NCI-H2081 (cell line): ENCODE results near the gene NLRC5.
"Not testable (repeated sequence)": the region's sequence is repeated elsewhere in the genome, so short reads cannot be mapped to it uniquely, and the experiment has no call there.

Experiments
- DNase-seq, 2 experiments: peaks; one replicate each; lab custom pipeline; 2025; lab: John Stamatoyannopoulos, UW

NLRC5 gene

DNA sequence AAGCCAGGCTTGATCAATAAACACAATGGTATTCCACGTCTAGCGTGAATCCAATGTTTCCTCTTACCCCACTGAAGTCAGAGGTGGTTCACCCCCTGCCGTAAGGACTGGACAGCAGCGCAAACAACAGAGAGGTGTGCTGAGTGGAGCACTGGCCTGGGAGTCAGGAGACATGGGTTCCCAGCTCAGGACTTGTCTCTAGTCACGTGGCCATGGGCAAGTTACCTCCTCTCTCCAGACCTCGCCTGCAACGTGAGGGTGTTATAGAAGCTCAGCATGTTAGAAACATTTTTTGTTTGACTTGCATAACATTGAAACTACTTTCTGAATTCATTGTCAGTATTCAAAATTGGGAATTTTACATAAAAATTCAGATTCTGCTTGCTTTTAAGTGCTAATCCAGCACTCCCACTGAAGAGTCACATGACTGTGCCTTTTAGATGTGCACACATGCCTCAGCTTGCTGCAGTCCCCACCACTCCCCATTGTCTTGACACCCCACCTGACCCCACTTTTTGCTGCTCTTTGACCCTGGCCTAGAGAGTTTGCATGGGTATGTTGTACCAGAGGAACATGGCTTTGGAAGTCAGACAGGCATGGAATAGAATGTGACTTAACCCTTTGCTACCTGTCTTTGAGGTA is 94.2 kb downstream of the NLRC5 start:
- no peak for DNase-seq

DNA sequence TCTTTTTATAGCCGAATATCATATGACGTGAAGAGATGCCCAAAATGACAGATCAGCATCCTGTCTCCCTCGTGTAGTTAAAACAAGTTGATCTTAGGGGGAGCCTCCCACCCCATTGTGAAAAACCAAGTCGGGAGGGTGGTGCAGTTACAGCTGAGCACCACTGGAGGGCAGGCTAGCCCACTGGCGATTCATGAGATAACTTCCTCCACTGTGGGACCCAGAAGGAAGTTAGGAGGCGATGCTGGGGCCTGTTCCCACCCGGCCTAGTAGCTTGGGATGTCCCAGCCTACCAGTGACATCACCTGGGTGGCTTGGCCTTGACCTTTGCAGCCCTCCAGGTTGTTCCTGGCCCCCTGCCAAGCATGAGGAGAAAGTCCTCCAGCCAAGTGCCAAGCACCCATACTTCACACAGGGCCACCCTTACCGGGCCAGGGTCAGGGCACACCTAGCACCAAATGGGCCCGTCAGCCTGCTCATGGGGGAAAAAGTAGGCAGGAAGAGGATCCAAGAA is 95.0 kb downstream of the NLRC5 start:
- DNase-seq: peak; percentile 47 to 63

DNA sequence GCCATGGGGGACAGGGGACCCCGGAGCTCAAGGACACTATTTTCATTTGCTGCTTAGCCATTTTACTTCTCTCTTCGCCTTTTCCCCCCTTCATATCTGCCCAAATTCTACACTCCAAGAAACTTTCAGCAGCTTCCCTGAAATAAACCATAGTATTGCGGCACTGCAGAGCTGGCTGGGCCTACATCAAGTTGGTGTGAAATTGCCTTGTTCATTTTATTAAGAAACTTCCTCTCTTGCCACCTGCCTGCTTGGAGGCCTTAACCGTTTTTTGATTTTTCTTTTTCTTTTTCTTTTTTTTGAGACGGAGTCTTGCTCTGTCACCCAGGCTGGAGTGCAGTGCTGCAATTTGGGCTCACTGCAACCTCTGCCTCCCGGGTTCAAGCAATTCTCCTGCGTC is 95.6 kb downstream of the NLRC5 start:
- DNase-seq: no peak

DNA sequence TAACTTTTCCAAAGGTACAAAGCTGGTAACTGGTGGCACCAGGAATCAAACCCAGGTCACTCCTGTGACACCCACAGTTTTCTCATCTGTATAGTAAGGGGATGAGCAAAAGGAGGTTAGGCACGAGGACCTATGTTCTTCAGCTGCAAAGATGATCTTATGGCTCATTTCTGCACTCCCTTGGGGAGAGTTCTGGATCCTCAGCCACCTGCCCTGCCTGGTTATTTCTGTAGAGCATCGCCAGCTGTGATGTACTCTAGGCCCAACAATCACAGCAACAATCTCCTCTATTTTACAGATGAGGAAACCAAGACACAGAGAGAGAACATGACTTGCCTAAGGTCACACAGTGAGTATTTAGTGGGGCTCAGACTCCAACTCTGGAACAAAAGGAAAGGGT is 97.6 kb downstream of the NLRC5 start:
- no peak for DNase-seq

DNA sequence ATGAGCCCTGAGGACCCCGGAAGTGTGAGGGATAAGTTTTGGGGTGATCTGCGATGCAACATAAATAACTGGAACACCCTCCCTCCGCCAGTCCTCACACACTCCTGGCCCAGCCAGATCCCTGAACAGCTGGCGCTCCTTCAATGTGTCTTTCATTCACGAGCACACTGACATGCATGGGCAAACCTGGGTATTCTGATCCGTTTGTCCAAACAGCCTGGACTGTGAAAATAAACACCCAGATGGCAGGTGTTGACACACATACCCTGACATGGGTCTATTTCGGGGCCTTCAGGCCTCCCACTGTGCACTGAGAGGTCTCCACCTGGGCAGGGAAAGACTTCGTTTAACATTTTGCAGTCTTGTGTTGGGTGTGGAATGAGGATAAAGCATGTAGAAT is 100.0 kb downstream of the NLRC5 start:
- no peak for DNase-seq

DNA sequence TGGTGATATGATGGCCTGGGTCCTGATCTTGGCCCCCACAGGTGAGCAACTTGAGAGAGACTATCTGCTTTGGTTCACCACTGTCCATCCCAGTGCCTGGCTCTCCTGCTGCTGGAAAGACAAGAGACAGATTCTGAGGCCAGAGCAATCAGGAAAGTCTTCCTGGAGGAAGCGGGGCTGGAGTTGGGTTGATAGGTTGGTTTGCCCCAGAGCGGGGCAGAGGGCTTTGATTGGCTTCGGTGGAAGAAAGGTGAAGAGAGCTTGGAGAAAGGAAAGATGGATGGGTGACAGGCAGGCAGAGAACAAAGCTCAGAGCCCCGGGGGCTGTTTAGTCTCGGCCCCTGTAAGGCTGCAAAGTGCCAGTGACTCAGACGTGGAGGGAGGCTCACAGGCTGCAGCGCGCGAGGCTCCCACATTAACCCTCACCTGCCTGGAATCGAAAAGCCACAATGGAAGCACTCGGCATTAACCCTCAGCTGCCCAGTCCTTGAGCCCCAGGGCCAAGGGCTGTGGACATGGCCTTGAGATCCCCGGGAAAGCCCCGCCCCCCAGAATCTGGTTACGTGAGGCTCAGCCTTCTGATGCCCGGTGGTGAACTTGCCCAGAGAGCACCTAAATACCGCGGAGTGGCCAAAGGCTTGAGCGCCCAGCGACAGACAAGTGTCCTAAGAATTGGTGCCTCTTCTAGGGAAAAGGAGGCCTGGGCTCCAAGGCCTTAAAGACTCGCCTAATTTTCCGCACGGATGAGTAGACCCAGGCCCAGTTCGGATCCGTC is 102.0 kb downstream of the NLRC5 start:
- no peak for DNase-seq

DNA sequence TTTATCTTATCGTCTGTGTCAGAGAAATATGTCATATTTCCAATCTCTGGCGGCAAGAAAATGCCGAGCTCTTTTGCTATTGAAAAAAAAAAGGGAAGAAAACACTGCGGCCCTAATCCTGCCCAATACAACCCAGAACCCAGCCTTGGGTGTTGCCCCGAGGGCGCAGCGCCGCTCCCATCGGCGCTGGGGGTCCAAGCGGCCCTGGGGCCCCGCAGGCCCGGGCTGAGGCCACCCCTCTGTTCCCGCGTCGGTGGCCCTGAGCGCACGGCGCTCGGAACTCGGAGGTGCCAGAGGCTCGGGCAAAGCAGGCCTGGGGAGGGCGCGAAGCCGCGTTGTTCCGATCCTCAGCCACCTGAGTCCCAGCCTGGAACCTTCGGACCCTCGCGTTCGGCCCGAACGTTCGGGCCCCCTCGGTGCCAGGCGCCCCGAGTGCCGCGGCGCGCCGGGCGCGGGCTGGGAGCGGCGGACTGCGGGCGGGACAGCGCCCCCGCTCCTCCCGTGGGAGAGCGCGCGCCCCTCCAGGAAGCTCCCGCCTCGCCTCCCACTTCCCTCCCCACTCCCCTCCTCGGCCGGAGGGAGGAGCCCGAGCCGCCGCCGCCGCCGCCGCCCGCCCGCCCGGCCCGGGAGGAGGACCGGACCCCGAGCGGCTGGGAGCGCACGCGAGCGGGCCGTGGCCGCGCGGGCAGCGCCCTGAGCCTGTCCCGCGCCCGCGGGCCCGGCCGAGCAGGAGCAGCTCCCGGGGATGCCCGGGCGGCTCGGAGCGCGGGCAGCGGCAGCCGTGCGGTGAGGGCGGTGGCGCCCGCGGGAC is 102.8 kb downstream of the NLRC5 start, which contains the start of gene CPNE2:
TSS of gene CPNE2 (plus strand) at position 609 of the 811 bp plus-strand sequence. CDS start 18,160 bp downstream, outside the sequence.
- peak; percentile 23 to 42 for DNase-seq

DNA sequence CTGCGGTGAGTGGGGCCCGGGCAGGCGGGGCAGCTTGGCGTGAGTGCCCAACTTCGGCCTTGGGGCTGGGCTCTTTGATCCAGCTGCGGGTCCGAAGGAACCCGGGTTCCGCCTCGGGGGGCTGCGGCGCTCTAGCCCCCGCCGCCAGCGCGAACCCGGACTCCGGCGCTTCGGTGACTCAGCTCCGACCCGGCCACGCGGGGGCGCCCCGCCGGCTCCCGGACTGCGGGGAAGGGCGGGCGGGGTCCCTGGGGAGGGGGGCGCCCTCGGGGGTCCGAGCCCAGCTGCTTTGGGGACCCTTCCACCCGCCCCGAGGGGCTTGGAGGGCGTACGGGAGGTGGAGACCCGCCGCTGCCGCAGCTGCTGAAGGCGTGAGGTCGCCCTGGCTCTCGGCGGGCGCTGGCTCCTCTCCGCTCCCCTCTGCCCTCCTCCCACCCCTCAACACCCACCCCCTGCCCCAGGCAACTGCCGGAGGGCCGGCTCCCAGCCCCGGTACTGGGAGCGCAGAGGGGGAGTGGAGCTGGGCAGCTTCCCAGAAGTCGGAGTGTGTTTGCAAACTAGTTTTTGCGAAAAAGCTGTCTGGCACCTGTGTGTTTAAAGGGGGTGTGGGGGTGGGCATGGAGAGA is 103.5 kb downstream of the NLRC5 start:
- DNase-seq: peak in 1 of 2 experiments; percentile 20

DNA sequence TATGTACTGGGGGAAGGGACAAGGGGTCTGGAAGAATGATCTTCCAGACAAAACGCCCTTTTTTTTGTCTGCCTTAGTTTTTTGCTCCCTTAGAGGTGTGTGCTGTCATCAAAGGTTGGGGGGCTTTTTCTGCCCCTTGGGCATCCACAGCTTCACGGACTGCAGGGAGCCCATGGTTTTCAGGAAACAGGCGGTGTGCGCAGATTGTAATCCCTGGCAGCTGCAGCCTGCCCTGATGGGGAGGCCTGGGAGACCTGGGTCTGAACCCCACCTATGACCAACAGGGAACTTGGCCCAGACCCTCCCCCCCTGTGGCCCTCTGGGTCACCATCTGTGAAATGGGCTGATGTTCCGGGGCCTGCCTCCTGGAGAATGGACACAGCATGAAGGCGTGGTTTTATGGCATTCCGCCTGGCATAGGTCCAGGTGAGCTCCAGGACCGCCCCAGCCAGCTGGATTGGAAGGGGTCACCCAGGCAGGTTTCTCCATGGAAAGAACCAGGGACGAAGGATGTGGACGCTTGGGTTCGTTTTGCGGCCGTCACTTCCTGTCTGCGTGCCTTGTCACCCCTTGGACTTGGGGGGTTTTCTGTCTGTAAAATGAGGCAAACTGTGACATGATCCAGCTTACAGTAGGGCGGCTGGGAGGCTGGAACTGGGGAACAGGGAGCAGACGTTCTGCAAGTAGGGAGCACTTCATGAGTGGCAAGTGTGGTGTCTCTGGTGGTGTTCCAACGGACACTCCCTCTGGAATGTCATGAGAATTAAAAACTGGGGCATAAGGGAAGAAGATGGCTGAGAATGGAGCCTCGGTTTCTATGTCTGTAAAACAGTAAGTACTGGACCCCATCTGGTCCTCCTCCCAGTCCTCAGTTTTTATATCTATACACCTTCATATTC is 104.6 kb downstream of the NLRC5 start:
- peak in 1 of 2 experiments; percentile 15 for DNase-seq

DNA sequence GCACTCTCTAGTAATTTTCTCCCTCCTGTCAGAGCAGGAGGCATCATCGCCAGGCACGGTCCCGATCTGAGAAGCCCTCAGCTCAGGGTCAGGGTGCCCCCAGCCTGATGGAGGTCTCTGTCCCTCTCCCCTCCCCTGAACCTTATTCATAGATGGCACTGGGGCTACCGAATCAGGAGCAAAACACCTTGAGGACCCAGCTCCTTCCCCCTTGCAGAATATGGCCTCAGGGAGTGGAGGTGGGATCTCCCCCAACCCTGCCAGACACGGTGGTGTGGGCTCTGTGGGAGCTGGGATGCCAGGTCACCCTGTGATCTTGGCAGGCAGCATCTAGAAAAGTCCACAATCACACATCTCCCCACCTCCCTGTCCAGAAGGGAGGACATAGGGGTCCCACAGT is 105.6 kb downstream of the NLRC5 start:
- DNase-seq: no peak

DNA sequence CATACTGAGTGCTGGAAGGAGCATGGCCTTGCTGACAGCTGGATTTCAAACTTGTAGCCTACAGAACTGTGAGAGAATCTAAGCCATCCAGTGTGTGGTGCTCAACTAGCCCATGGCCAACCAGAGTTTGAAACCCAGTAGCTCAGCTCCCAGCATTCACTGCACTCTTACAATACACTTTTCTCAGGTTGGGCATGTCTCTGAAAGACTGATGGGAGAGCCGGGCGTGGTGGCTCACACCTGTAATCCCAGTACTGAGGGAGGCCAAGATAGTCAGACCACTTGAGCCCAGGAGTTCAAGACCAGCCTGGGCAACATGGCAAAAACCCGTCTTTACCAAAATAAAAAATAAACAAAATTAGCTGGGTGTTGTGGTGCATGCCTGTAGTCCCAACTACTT is 106.8 kb downstream of the NLRC5 start:
- DNase-seq: no peak

DNA sequence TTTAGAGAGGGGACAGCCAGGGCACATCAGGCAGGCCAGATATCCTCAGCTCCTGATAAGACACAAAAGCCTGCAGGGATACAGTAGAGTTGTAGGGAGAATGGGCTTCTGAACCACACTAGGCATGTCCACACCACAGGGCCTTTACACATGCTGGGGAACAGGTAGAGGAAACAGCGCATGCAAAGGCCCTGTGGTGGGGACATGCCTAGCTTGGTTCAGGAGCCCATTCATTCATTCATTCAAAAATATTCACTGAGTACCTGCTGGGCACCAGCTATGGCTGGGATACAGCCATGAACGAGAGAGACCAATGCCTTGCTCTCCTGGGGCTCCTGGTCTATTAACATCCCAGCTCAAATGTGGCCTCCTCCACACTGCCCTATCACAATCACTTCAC is 107.4 kb downstream of the NLRC5 start:
- no peak for DNase-seq

DNA sequence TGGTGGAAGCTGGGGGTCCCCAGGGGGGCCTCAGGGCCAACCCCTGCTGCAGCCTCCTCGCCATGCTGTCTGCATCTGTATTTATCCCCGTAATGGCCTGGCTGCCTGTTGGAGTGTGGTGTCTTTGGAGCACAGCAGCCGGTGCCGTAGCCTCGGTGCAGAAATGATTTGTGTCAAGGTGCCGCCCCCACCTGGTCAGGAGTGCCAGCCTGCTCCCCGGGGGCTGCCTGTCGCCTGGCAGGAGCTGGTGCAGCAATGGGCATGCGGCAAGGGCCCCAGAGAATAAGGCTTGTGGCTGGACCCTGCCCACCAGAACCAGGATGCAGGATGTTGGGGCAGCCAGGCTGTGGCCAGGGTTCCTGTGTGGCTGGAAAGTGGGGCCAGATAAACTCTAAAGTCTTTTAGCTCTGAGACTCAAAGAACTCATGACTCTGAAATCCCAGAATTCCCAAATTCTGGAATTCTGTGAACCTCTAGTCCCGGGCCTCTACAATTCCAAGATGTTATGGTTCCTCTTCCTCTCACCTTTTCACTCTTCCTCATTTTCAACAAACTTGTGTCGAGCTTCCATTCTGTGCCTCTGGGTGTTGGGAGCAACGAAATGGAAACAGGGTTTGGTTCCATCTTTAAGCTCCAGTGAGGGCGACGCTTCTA is 109.0 kb downstream of the NLRC5 start:
- no peak for DNase-seq

DNA sequence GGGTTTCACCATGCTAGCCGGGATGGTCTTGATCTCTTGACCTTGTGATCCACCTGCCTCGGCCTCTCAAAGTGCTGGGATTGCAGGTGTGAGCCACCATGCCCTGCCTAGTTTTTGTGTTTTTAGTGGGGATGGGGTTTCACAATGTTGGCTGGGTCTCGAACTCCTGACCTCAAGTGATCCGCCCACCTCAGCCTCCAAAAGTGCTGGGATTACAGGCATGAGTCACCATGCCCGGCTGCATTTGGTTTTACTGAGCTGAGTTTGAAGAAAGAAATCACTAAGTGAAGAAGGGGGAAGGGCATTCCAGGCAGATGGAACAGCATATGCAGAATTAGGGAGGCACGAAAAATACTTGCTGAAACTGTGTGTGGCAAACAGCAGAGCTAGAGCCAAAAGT is 110.6 kb downstream of the NLRC5 start:
- not testable (repeated sequence) for DNase-seq

DNA sequence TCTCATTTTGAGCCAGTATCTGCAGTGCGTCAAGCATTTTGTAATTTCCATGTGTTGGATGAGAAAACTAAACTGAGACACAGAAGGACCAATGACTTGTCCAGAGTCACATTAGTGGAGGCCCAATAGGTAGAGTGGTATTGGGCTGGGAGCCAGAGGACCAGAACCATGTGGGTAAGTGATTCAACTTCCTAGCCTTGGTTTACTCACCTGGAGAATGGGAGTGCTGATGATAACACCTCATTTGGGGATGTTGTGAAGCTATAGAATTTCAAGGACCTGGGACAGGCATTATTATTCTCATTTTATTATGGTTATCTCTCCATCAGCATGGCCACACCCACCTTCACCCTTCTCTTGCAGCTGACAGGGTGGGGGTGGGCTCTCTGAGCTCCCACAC is 111.1 kb downstream of the NLRC5 start:
- no peak for DNase-seq

DNA sequence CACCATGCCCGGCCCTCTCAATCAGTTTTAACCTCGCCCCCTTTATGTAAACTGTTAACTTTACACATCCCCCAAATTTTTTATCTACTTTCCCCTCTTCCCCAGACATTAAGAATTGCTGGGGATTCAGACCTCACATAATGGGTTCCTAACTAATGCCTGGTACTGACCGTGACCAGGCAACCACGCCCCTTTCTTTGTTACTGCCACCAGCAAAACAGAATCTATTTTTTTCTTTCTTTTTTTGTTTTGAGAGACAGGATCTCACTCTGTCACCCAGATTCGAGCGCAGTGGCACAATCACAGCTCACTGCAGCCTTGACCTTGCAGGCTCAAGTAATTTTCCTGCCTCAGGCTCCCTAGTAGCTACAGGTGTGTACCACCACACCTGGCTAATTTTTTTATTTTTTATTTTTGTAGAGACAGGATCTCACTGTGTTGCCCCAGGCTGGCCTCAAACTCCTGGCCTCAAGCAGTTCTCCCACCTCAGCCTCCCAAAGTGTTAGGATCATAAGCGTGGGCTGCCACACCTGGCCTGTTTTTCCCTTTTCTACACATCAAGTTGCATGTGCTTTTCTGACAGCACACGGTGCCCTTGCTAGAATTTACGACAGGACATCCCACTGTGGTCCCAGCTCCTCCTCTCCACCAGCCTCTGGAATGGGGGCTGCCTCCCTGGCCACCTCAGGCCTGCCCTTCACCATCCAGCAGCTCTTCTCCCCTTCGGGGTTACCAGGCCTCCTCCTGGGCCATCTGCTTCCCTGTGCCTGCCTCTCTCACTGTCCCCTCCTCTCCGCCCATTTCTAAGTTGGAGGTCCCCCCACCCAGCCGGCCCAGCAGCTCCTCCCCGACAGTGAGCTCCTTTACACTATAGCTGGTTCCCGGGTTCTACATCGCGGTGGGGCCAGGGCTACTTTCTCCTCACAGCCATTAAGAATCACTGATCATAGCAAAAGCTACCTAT is 113.8 kb downstream of the NLRC5 start:
- no peak for DNase-seq

DNA sequence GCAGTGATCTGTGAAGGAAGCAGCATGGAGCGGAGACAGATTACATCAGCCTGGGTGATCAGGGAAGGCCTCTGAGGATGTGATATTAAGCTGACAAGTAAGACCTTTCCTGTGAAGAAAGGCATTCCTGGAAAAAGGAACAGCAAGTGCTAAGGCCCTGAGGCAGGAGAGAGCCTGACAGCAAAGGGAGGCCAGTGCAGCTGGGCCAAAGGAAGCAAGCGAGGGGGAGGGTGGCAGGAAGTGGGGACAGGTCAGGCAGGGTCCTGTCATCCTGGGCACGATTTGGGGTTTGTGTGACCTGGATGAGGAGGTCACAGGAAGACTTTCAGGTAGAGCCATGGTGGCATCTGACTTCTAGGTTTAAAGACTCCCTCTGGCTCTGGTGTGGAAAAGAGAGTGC is 115.3 kb downstream of the NLRC5 start:
- no peak for DNase-seq

DNA sequence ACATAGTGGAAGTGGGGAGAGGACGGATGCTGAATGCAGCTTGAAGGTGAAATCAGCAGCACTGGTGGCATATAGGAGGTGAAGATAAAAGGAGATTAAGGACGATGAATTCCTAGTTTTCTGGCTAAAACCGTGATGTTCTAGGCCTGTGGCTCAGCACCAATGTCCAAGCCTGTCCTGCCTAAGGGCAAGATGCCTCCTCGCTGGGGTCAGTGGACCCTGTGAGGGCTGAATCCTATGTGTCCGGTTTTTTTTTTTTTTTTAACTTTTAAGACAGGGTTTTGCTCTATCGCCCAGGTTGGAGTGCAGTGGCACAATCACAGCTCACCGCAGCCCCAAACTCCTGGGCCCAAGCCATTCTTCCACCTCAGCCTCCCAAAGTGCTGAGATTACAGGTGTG is 115.8 kb downstream of the NLRC5 start:
- no peak for DNase-seq

DNA sequence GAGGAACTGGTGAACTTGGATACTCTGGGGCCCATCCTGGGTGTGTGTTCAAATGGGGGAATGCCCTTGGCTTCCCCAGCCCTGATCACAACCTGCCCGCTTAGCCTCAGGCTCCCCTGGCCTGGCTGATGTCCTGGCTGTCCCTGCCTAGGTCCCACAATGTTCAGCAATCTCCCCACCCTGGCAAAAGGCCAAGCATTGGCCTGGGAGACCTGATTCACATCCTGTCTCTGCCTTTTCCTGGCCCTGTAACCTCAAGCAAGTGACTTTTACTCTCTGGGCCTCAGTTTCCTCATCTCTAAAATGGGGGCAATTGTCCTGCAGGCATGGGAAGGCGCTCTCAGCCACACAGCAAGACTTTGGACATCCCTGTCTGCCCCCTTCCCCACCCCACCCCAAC is 117.4 kb downstream of the NLRC5 start:
- DNase-seq: no peak
